ENCODE data around the gene TTLL9. TPM values are rescaled to one million over a fixed set of nuclear protein-coding genes. Genes with fewer than 3 reads are reported as not detected.

TTLL9 gene
- total RNA-seq, result 1 to 10 TPM in 1 of 3 donors, under 1 TPM in 2; 0.16 to 2.9 (median 0.98) TPM

GRCh38 chr20:31869942-31870725, at the start of gene TTLL9, which contains the start of gene DUSP15:
Gene TTLL9 (plus strand): TSS chr20:31870634. CDS start chr20:31871127, 493 bp downstream.
Gene DUSP15 (minus strand): TSS chr20:31870527. CDS start chr20:31870337, 190 bp downstream.
- peak in 1 of 2 donors; percentile 67 for DNase-seq (ENCODE audit: low spot score in 2 of 2)
- Histone ChIP-seq H3K27me3 (no peaks in the 10 kb centered on the region), H3K4me3 (peak within 1 kb of the TSS; percentile 54 to 93 (median 84)), H3K9me3 (no peaks in the 10 kb centered on the region), H3K36me3 (no peaks in the 10 kb centered on the region), H3K27ac (peak within 1 kb of the TSS; percentile 79 to 84), H3K4me1 (peaks cover 4 to 12% of the 10 kb centered on the region in 2 donors)
- intact Hi-C loops (cut with DNase I; ENCODE audit: low total_unique reads), result no loop called here
- TF ChIP-seq CTCF (IDR thresholded peaks at IDR 0.05), result no peak
- no peak for TF ChIP-seq POLR2AphosphoS5 (IDR thresholded peaks at IDR 0.05)
- no peak for TF ChIP-seq POLR2A (IDR thresholded peaks at IDR 0.05)

GRCh38 chr20:31821427-31821826, 49.0 kb upstream of the TTLL9 start:
- H3K27ac ChIP-seq, result no peak overlapping the region
- DNase-seq (ENCODE audit: low spot score in 2 of 2), result no peak
- no peak for TF ChIP-seq POLR2AphosphoS5 (IDR thresholded peaks at IDR 0.05)
- no peak for TF ChIP-seq CTCF (IDR thresholded peaks at IDR 0.05)
- TF ChIP-seq POLR2A (IDR thresholded peaks at IDR 0.05), result no peak
- no peak overlapping the region for H3K4me3 ChIP-seq
- intact Hi-C loops (cut with DNase I; ENCODE audit: low total_unique reads), result loop anchor here (10.0 kb wide), 1 partner anchor 133 kb away; the partner anchor contains the start of gene PDRG1
- no peaks in the 10 kb centered on the region for H3K9me3 ChIP-seq
- no peaks in the 10 kb centered on the region for H3K36me3 ChIP-seq
- no peaks in the 10 kb centered on the region for H3K4me1 ChIP-seq
- H3K27me3 ChIP-seq, result no peaks in the 10 kb centered on the region

- Histone ChIP-seq H3K9me3 (no peaks in the 10 kb centered on the region), H3K4me3 (peak overlapping the region in 2 of 3 donors; percentile 15 to 40), H3K27ac (no peak overlapping the region), H3K4me1 (no peaks in the 10 kb centered on the region), H3K27me3 (no peaks in the 10 kb centered on the region), H3K36me3 (no peaks in the 10 kb centered on the region)
- intact Hi-C loops (cut with DNase I; ENCODE audit: low total_unique reads), result loop anchor here (10.0 kb wide), 1 partner anchor 132 kb away; the partner anchor contains the start of gene PDRG1
- DNase-seq (ENCODE audit: low spot score in 2 of 2), result peak; percentile 50 to 80
- TF ChIP-seq CTCF (IDR thresholded peaks at IDR 0.05) (peak; percentile 93 to 98 (median 97)), POLR2AphosphoS5 (IDR thresholded peaks at IDR 0.05) (peak in 2 of 3 donors; percentile 12 to 45), POLR2A (IDR thresholded peaks at IDR 0.05) (no peak)
Observed at GRCh38 chr20:31822421-31823330, 47.8 kb upstream of the TTLL9 start.

GRCh38 chr20:31823360-31824124, 46.9 kb upstream of the TTLL9 start:
- no peaks in the 10 kb centered on the region for H3K9me3 ChIP-seq
- intact Hi-C loops (cut with DNase I; ENCODE audit: low total_unique reads), result loop anchor here (10.0 kb wide), 1 partner anchor 131 kb away; the partner anchor contains the start of gene PDRG1
- no peak overlapping the region for H3K27ac ChIP-seq
- no peak for DNase-seq (ENCODE audit: low spot score in 2 of 2)
- H3K36me3 ChIP-seq, result no peaks in the 10 kb centered on the region
- H3K4me1 ChIP-seq, result no peaks in the 10 kb centered on the region
- H3K27me3 ChIP-seq, result no peaks in the 10 kb centered on the region
- TF ChIP-seq POLR2AphosphoS5 (IDR thresholded peaks at IDR 0.05), result no peak
- TF ChIP-seq CTCF (IDR thresholded peaks at IDR 0.05), result no peak
- no peak for TF ChIP-seq POLR2A (IDR thresholded peaks at IDR 0.05)
- no peak overlapping the region for H3K4me3 ChIP-seq

Measured in breast epithelium (tissue), 4 donors.